LHCN-M2 (cell line): ENCODE measurements around the gene RGS8. TPM values are rescaled to one million over a fixed set of nuclear protein-coding genes. Genes with fewer than 3 reads are reported as not detected.

ENCODE experiments used
- DNase-seq: peaks from one replicate; pipeline ENCODE4 v3.0.0-alpha.2; 2012; ENCODE audit warnings: low read depth
- total RNA-seq: library from RNA; depleted of rRNA; stranded (reverse); fragments of >200 nt; gene quantifications from 2 replicates; pipeline ENCODE4 v1.2.3, GENCODE V29; 2014

The RGS8 gene
- total RNA-seq, 1 experiment from 2014 or later = not detected

- no peak for DNase-seq
These were observed 12.5 kb downstream of the RGS8 start for GRCh38 chr1:182671750-182672486.

GRCh38 chr1:182670032-182670749, 14.2 kb downstream of the RGS8 start:
- DNase-seq = no peak

- no peak for DNase-seq
These were observed 15.1 kb downstream of the RGS8 start for GRCh38 chr1:182669266-182669665.

GRCh38 chr1:182668521-182669054, 15.8 kb downstream of the RGS8 start:
- DNase-seq = no peak

GRCh38 chr1:182667848-182668505, 16.4 kb downstream of the RGS8 start:
- DNase-seq = no peak

GRCh38 chr1:182666706-182667105, 17.7 kb downstream of the RGS8 start:
- no peak for DNase-seq

GRCh38 chr1:182664296-182664695, 20.1 kb downstream of the RGS8 start:
- DNase-seq = no peak

- no peak for DNase-seq
These were observed 21.4 kb downstream of the RGS8 start for GRCh38 chr1:182662956-182663355.

GRCh38 chr1:182662121-182662890, 22.1 kb downstream of the RGS8 start:
- peak; percentile 10 for DNase-seq

- no peak for DNase-seq
These were observed 26.3 kb downstream of the RGS8 start for GRCh38 chr1:182658055-182658454.

GRCh38 chr1:182656842-182657397, 27.5 kb downstream of the RGS8 start:
- no peak for DNase-seq

- DNase-seq = no peak
These were observed 30.4 kb downstream of the RGS8 start for GRCh38 chr1:182653986-182654385.

GRCh38 chr1:182652933-182653332, 31.5 kb downstream of the RGS8 start:
- DNase-seq = no peak

GRCh38 chr1:182651339-182651724, 33.1 kb downstream of the RGS8 start:
- DNase-seq = no peak

GRCh38 chr1:182650678-182651338, 33.6 kb downstream of the RGS8 start:
- DNase-seq = no peak

- no peak for DNase-seq
These were observed 35.3 kb downstream of the RGS8 start for GRCh38 chr1:182649041-182649440.

GRCh38 chr1:182646739-182647138, 37.6 kb downstream of the RGS8 start:
- no peak for DNase-seq

GRCh38 chr1:182644886-182645285, 39.5 kb downstream of the RGS8 start:
- DNase-seq = no peak

GRCh38 chr1:182643699-182644098, 40.7 kb downstream of the RGS8 start:
- DNase-seq = no peak

- no peak for DNase-seq
These were observed 41.9 kb downstream of the RGS8 start for GRCh38 chr1:182642461-182642860.

- no peak for DNase-seq
These were observed 42.8 kb downstream of the RGS8 start for GRCh38 chr1:182641561-182641960.
